Umbilical cord (tissue), 2 donors: ENCODE results near the gene UBE2S. TPM values are rescaled to one million over a fixed set of nuclear protein-coding genes. Genes with fewer than 3 reads are reported as not detected.
"Not testable (repeated sequence)": the region's sequence is repeated elsewhere in the genome, so short reads cannot be mapped to it uniquely, and the experiment has no call there.

Experiments
- DNase-seq: peaks from one replicate; pipeline ENCODE4 v3.0.0-alpha.2; 2015; ENCODE audit warnings: low spot score
- total RNA-seq: library from RNA; depleted of rRNA; stranded (reverse); fragments of >200 nt; gene quantifications from one replicate; pipeline ENCODE4 v1.2.3, GENCODE V29; 2014; ENCODE audit warnings: low replicate concordance; ENCODE audit not compliant: insufficient read depth

Gene UBE2S
- total RNA-seq, 1 donor from 2014 or later, result 19.3 TPM

- DNase-seq, result no peak
These were observed 600 bp downstream of the UBE2S start for GRCh38 chr19:55406826-55407549.

GRCh38 chr19:55406091-55406825, 1.3 kb downstream of the UBE2S start:
- no peak for DNase-seq

GRCh38 chr19:55405638-55406037, 1.9 kb downstream of the UBE2S start:
- no peak for DNase-seq

- no peak for DNase-seq
These were observed 5.1 kb downstream of the UBE2S start for GRCh38 chr19:55402509-55402908.

- not testable (repeated sequence) for DNase-seq
These were observed 6.2 kb downstream of the UBE2S start for GRCh38 chr19:55401390-55401789.

- DNase-seq, result no peak
These were observed 7.1 kb downstream of the UBE2S start for GRCh38 chr19:55400281-55401087.

GRCh38 chr19:55398200-55398925, 9.2 kb downstream of the UBE2S start:
- DNase-seq, result no peak

- DNase-seq, result no peak
These were observed 14.5 kb downstream of the UBE2S start for GRCh38 chr19:55392820-55393761.

- DNase-seq, result no peak
These were observed 15.6 kb downstream of the UBE2S start for GRCh38 chr19:55391702-55392615.

- no peak for DNase-seq
These were observed 16.4 kb downstream of the UBE2S start for GRCh38 chr19:55391191-55391670.

- DNase-seq, result no peak
These were observed 17.1 kb downstream of the UBE2S start for GRCh38 chr19:55390461-55390880.

GRCh38 chr19:55389386-55390317, 17.9 kb downstream of the UBE2S start:
- DNase-seq, result no peak

- DNase-seq, result no peak
These were observed 19.7 kb downstream of the UBE2S start for GRCh38 chr19:55387736-55388497.

GRCh38 chr19:55386493-55386971, 21.1 kb downstream of the UBE2S start:
- no peak for DNase-seq

GRCh38 chr19:55385724-55386492, 21.7 kb downstream of the UBE2S start, which contains the start of gene RPL28:
TSS of gene RPL28 (plus strand) at chr19:55385932. CDS start at chr19:55386358, 426 bp downstream.
- DNase-seq, result peak; percentile 100
